ENCODE data around the gene SWSAP1.

Gene SWSAP1

DNA sequence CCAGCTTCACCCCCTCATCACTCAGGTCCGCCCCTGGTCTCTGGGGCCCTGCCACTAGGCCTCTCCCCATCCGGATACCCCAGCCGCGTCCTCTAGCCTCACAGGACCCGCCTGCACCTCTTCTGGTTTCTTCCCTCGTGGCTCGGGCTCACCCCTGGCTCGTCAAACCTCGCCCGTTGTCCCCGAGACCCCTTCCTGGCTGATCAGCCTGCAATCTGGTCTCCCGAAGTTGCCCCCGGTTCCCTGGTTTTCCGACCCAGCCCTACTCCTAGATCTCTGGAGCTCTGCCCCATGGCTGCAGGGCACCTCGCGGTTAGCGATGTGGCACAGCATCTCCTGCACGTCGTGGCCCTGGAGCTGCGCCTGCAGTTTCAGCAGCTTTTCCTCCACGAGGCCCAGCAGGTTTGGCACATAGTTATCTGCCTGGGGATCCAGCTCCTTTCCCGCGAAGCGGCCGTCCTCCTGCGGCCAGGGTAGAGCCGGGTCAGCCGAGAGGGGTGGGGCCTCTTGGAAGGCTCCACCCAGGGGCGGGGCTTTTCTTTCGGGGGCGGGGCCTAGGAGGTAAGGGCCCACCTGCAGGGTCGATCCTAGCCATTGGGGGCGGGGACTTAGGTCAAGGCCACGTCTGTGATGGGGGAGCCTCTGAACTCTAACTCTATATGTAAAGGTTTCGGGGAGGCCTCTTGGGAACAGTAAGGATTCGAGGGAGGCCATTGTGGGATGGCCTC is 47.1 kb downstream of the SWSAP1 start:
- DNase-seq (ENCODE audit: low read depth): no peak
- TF ChIP-seq, protein P1, sequence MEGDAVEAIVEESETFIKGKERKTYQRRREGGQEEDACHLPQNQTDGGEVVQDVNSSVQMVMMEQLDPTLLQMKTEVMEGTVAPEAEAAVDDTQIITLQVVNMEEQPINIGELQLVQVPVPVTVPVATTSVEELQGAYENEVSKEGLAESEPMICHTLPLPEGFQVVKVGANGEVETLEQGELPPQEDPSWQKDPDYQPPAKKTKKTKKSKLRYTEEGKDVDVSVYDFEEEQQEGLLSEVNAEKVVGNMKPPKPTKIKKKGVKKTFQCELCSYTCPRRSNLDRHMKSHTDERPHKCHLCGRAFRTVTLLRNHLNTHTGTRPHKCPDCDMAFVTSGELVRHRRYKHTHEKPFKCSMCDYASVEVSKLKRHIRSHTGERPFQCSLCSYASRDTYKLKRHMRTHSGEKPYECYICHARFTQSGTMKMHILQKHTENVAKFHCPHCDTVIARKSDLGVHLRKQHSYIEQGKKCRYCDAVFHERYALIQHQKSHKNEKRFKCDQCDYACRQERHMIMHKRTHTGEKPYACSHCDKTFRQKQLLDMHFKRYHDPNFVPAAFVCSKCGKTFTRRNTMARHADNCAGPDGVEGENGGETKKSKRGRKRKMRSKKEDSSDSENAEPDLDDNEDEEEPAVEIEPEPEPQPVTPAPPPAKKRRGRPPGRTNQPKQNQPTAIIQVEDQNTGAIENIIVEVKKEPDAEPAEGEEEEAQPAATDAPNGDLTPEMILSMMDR (IDR thresholded peaks at IDR 0.05; ENCODE audit: control insufficient read depth, insufficient read depth, low read depth, low read length, missing control alignments): no peak
- H3K4me3 ChIP-seq (ENCODE audit: control insufficient read depth, low read depth, low read length): no peak overlapping the region

DNA sequence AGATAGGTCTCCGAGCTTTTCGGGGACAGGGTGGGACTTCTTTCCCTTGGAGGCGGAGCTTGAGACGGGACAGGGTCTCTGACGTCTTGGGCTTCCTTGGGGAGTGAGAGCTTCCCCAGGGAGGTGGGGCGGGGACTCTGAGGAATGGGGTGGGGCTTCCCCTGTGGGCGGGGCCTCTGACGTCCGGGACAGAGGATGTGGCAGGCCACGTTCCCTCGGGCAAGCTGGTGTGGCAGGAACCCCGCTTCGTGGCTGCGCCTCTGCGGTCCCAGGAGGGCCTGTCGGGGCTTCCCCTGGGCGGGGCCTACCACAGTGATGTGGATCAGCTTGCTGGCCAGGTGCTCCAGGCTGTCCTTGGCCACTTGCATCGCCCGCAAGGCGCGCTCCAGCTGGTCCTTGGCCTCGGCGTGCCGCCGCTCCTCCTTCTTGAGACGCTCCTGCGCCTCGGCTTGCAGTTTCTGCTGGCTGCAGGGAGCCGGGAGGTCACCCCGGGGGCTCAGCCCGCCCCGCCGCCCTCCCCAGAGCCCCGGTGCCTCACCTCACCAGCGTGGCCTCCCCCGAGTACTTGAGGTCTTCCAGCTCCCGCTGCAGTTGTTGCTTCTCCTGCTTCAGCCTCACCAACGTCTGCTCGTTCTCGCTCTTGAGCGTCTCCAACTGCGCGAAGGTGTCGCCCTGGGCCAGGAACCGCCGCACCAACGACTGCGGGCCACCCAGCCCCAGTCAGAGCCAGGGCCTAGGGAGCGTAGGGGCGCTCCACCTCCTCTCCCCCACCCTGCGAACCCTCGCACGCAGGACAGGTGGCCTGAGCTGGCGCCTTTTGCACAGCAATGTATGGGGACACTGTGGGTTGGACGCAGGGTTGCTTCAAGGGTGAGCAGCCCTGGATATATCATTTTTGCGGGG is 47.9 kb downstream of the SWSAP1 start:
- peak overlapping the region; percentile 25 for H3K4me3 ChIP-seq (ENCODE audit: control insufficient read depth, low read depth, low read length)
- DNase-seq (ENCODE audit: low read depth): no peak
- TF ChIP-seq, protein P1 (IDR thresholded peaks at IDR 0.05; ENCODE audit: control insufficient read depth, insufficient read depth, low read depth, low read length, missing control alignments): no peak

DNA sequence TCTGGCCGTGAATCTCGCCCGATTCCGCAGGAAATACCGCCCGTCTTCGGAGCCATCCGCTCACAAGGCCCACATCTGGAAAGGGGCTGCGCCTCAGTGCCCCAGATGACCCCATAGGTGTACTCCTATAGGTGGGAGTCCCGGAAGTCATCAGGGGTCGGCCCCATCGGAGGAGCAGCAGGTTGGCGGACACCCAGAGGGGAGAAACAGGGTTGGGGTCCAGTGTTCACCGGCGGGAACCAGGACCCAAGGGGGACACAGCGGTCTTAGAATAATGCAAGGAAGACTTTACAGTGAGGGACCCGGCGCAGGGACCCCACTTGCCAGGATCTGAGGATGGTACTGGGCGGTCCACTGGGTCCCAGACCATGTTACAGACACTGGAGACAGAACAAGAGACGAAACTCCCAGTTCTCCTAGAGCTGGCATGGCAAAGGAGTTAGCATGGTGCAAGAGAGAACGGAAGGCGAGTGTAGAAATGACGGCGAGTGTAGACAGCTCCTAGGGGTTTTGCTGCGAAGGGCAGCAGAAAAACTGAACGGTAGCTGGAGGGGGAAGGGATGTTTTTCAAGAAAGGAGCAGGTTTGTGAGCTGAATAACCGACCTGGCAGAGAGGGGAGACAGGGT is 48.8 kb downstream of the SWSAP1 start:
- no peak for DNase-seq (ENCODE audit: low read depth)
- TF ChIP-seq, protein P1 (IDR thresholded peaks at IDR 0.05; ENCODE audit: control insufficient read depth, insufficient read depth, low read depth, low read length, missing control alignments): no peak
- no peak overlapping the region for H3K4me3 ChIP-seq (ENCODE audit: control insufficient read depth, low read depth, low read length)

DNA sequence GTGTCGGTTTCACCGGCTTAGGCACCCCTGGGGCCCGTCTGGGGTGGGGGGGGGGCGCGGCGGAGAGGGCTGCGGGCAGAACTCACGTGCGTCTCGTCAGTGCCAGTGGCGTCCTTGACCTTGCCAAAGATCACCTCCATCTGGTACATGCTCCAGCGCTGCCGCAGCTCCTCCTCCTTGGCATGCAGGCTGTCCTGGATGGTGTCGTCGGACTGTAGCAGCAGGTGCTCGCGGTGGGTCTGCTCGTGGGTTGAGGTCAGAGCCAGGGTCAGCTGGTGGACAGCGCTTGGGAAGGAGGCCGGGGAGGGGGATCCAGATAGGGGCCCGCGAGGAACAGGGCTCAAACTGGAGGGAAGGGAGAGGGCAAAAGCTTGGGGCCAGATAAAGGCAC is 49.3 kb downstream of the SWSAP1 start:
- TF ChIP-seq, protein P1 (IDR thresholded peaks at IDR 0.05; ENCODE audit: control insufficient read depth, insufficient read depth, low read depth, low read length, missing control alignments): no peak
- H3K4me3 ChIP-seq (ENCODE audit: control insufficient read depth, low read depth, low read length): no peak overlapping the region
- DNase-seq (ENCODE audit: low read depth): no peak
